SU-DHL-6 (cell line): ENCODE results near the gene HSD3B2.

Experiments
- H2AFZ ChIP-seq: fragments of 200-600 bp; sonication (generic); 2 replicates; pipeline ENCODE4 v1.6.1; 2014; ENCODE audit warnings: low read depth, mild to moderate bottlenecking, moderate library complexity, mixed read lengths, antibody characterized with exemption, low read length; ENCODE audit not compliant: severe bottlenecking
- H3F3A ChIP-seq: fragments of 200-600 bp; shearing (Covaris generic); 2 replicates; pipeline ENCODE4 v1.6.0; 2016; ENCODE audit warnings: antibody characterized with exemption, mild to moderate bottlenecking; ENCODE audit not compliant: insufficient read depth
- H3K27ac ChIP-seq: fragments of 200-600 bp; sonication (generic); 2 replicates; pipeline ENCODE4 v1.5.1; 2016; ENCODE audit warnings: low read depth, mild to moderate bottlenecking, low read length, moderate library complexity, mixed read lengths
- H3K27me3 ChIP-seq: fragments of 200-600 bp; sonication (generic), shearing (Covaris generic); 2 replicates; pipeline ENCODE4 v1.6.0; 2014; ENCODE audit warnings: mild to moderate bottlenecking, low read length
- H3K36me3 ChIP-seq: fragments of 200-600 bp; sonication (generic); 2 replicates; pipeline ENCODE4 v1.6.1; 2014; ENCODE audit warnings: mild to moderate bottlenecking, low read length, mixed read lengths
- H3K4me2 ChIP-seq: fragments of 300-600, 200-600 bp; shearing (Covaris generic), sonication (generic); 2 replicates; pipeline ENCODE4 v1.6.0; 2014; ENCODE audit warnings: low read length, low read depth, mild to moderate bottlenecking; ENCODE audit not compliant: poor library complexity, severe bottlenecking
- H3K4me3 ChIP-seq: fragments of 200-600 bp; sonication (generic); 2 replicates; pipeline ENCODE4 v1.5.1; 2014; ENCODE audit warnings: antibody characterized with exemption, low read length, mild to moderate bottlenecking, mixed read lengths; ENCODE audit not compliant: insufficient read depth, poor library complexity, severe bottlenecking
- H3K79me2 ChIP-seq: fragments of 200-600 bp; sonication (generic); 2 replicates; pipeline ENCODE4 v1.6.1; 2014; ENCODE audit warnings: mild to moderate bottlenecking, low read length, moderate library complexity; ENCODE audit not compliant: insufficient read depth
- H3K9ac ChIP-seq: fragments of 200-600 bp; sonication (generic); 2 replicates; pipeline ENCODE4 v1.7.0; 2014; ENCODE audit warnings: mild to moderate bottlenecking, low read length
- H3K9me2 ChIP-seq: fragments of 200-600 bp; sonication (generic); replicated peaks from 2 replicates; pipeline ENCODE4 v1.6.1; 2014; ENCODE audit warnings: low read length; ENCODE audit not compliant: insufficient read depth
- H3K9me3 ChIP-seq: fragments of 200-600 bp; sonication (generic); 2 replicates; pipeline ENCODE4 v1.6.1; 2014; ENCODE audit warnings: low read length, mixed read lengths; ENCODE audit not compliant: insufficient read depth
- H4K20me1 ChIP-seq: fragments of 200-600 bp; sonication (generic); 2 replicates; pipeline ENCODE4 v1.6.1; 2014; ENCODE audit warnings: low read depth, mild to moderate bottlenecking, antibody characterized with exemption, low read length, moderate library complexity, mixed read lengths
- EZH2phosphoT487 ChIP-seq: fragments of 200-600 bp; sonication (generic), shearing (Covaris generic); conservative IDR thresholded peaks from 2 replicates; pipeline ENCODE4 v1.6.1; 2018; ENCODE audit warnings: mild to moderate bottlenecking, antibody characterized with exemption, low read length, moderate library complexity, mixed read lengths
- TF ChIP-seq, protein P1 (sequence below): fragments of 200-600 bp; sonication (generic); IDR thresholded peaks from one replicate; pipeline ENCODE4 v1.5.1; 2017; ENCODE audit warnings: antibody characterized with exemption, mild to moderate bottlenecking, low read length, moderate library complexity; ENCODE audit not compliant: insufficient read depth, poor library complexity, severe bottlenecking

HSD3B2 gene

DNA sequence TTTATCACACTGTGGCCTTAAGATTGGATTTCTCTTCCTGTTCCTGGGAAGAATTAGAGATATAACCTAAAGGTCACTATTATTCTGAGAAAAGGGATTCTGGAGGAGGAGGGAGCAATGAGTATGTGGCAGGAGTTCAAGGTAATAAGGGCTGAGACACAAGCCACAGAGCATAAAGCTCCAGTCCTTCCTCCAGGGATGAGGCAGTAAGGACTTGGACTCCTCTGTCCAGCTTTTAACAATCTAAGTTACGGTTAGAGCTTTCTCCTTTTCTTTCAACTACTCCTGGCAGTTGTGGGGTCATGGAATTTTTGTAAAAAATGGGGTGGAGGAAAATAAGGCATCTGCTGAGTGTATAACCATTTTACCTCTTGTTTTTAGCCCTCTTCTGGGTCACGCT is at the start of gene HSD3B2:
Gene HSD3B2 (plus strand): TSS at position 201 of the 400 bp plus-strand sequence. CDS start 270 bp downstream, outside the sequence.
- Histone ChIP-seq H3K9me2 (no peaks in the 10 kb centered on the region), H3K79me2 (no peaks in the 10 kb centered on the region), H3F3A (no peaks in the 10 kb centered on the region), H3K27me3 (no peaks in the 10 kb centered on the region), H4K20me1 (no peaks in the 10 kb centered on the region), H3K9me3 (no peaks in the 10 kb centered on the region), H3K36me3 (no peaks in the 10 kb centered on the region), H2AFZ (no peak within 1 kb of the TSS), H3K4me3 (no peak within 1 kb of the TSS), H3K9ac (no peak within 1 kb of the TSS), H3K4me2 (no peak within 1 kb of the TSS), H3K27ac (no peak within 1 kb of the TSS)
- TF ChIP-seq, protein P1, sequence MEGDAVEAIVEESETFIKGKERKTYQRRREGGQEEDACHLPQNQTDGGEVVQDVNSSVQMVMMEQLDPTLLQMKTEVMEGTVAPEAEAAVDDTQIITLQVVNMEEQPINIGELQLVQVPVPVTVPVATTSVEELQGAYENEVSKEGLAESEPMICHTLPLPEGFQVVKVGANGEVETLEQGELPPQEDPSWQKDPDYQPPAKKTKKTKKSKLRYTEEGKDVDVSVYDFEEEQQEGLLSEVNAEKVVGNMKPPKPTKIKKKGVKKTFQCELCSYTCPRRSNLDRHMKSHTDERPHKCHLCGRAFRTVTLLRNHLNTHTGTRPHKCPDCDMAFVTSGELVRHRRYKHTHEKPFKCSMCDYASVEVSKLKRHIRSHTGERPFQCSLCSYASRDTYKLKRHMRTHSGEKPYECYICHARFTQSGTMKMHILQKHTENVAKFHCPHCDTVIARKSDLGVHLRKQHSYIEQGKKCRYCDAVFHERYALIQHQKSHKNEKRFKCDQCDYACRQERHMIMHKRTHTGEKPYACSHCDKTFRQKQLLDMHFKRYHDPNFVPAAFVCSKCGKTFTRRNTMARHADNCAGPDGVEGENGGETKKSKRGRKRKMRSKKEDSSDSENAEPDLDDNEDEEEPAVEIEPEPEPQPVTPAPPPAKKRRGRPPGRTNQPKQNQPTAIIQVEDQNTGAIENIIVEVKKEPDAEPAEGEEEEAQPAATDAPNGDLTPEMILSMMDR = no peak
- TF ChIP-seq EZH2phosphoT487 = no peak

DNA sequence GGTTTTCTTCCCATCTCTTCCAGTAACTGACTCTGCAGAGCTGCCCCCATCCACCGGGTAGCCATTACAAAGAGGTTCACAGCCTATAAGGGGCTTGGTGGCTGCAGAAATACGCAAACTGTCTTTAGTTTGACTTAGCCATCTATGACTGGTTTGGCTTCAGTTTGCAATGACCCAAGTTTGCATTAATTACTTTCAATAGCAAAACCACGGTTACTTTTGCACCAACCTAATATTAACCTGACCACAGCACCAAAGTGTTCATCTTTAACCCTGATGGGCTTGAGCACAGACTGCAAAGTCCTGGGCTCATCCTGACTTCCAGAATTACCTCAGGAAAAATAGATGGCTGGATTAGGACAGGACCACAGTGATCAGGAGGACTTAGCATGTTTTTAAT is 48.5 kb upstream of the HSD3B2 start:
- no peaks in the 10 kb centered on the region for H3K79me2 ChIP-seq
- H3K9ac ChIP-seq = no peak overlapping the region
- H3K9me2 ChIP-seq = no peaks in the 10 kb centered on the region
- no peak overlapping the region for H2AFZ ChIP-seq
- TF ChIP-seq, protein P1 = no peak
- no peak for TF ChIP-seq EZH2phosphoT487
- no peaks in the 10 kb centered on the region for H4K20me1 ChIP-seq
- no peak overlapping the region for H3K27ac ChIP-seq
- no peaks in the 10 kb centered on the region for H3K9me3 ChIP-seq
- no peaks in the 10 kb centered on the region for H3F3A ChIP-seq
- no peak overlapping the region for H3K4me3 ChIP-seq
- no peak overlapping the region for H3K4me2 ChIP-seq
- no peaks in the 10 kb centered on the region for H3K36me3 ChIP-seq
- H3K27me3 ChIP-seq = no peaks in the 10 kb centered on the region

DNA sequence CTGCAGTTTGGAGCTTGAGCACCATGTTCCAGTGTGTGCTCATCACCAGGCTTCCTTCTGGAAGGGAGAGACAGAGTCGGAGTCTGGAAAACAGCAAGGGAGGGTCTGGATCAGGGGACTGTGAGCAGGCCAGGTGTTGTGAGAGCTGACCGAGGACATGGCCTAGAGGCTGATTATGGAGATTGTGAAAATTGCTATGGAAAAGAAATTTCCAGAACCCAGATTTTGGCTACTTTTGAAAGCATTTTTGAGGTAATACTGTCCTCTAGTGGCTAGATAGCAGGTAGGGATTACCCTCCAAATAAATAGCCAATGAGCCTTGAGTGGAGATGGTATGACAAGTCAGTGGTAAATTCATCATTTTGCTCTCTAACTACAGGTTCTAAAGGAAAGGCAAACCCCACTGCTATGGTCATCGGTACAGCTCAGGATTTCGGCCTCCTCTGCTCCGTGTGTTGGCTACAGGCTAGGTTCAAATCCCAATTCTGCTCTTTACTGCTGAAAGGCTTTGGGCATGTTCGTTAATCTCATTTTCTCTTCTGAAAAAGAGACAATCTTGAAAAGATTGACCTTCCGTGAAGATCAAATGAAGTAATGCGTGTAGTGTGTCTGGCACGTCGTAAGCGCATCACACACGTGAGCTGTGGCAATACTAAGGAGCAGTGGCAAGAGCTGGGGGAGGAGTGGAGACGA is 47.4 kb upstream of the HSD3B2 start:
- Histone ChIP-seq H3K36me3 (no peaks in the 10 kb centered on the region), H3K9me2 (no peaks in the 10 kb centered on the region), H3K27ac (no peak overlapping the region), H4K20me1 (no peaks in the 10 kb centered on the region), H3K4me2 (no peak overlapping the region), H3F3A (no peaks in the 10 kb centered on the region), H3K79me2 (no peaks in the 10 kb centered on the region), H3K4me3 (no peak overlapping the region), H3K9ac (no peak overlapping the region), H3K9me3 (no peaks in the 10 kb centered on the region), H3K27me3 (no peaks in the 10 kb centered on the region), H2AFZ (no peak overlapping the region)
- TF ChIP-seq, protein P1 = peak; percentile 47
- TF ChIP-seq EZH2phosphoT487 = no peak
